ENCODE data around the gene OTOP2.
"Not testable (repeated sequence)": the region's sequence is repeated elsewhere in the genome, so short reads cannot be mapped to it uniquely, and the experiment has no call there.

Gene OTOP2

GRCh38 chr17:74951680-74952421 is 27.8 kb downstream of the OTOP2 start:
- DNase-seq (ENCODE audit: low read depth in 2 of 2, low spot score in 1 of 2), result no peak

DNA sequence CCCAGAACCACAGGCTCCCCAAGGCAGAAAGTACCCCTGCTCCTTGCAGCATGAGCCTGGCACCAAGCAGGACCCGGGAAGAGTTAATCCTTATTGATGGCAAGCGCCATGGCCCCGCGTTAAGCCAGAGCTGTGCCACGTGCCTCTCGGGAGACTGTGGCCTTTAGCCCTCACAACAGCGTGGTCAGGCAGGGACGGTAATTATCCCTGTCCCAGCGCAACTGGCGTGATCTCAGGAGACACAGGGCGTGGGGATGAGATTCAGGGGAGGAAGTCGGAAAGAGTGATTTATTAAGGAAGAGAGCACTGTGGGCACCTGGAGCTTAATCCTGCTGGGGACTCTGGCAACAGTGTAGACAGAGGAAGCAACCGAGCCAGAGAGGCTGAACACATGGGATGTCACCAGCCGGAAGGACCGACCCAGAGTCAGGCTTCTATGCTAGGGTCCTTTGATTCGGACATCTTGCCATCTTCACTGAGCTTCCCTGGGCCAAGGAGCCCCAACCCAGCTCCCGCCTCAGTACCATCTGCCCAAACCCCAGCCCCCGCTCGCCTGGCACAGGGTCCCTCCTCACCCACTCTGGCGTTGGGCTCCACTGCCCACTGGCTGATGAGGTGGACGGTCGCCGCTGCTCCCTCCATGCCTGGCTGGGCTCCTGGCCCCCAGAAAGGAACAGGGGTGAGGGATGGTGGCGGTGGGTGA is 28.5 kb downstream of the OTOP2 start:
- DNase-seq (ENCODE audit: low read depth in 2 of 2, low spot score in 1 of 2), result no peak

- no peak for DNase-seq (ENCODE audit: low read depth in 2 of 2, low spot score in 1 of 2)
Observed at GRCh38 chr17:74953134-74953687, 29.1 kb downstream of the OTOP2 start.

DNA sequence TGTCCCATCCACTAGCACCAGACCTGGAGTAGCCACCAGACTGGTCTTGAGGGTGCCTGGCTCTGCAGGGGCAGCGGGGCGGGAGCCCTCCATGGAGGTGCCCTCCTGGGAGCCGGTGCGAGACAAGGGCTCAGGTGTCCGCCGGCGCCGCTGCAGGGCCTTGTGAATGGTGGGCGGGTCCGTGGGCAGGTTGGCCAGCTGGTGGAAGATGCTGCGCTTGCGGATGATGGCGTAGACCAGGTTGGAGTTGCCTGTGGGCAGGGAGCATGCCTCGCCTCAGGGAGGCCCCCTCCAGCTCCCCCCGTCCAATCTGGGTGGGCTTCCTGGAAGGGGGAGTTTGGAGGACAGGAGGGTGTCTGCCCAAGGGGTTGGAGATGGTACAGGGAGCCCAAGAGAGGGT is 30.0 kb downstream of the OTOP2 start:
- no peak for DNase-seq (ENCODE audit: low read depth in 2 of 2, low spot score in 1 of 2)

DNA sequence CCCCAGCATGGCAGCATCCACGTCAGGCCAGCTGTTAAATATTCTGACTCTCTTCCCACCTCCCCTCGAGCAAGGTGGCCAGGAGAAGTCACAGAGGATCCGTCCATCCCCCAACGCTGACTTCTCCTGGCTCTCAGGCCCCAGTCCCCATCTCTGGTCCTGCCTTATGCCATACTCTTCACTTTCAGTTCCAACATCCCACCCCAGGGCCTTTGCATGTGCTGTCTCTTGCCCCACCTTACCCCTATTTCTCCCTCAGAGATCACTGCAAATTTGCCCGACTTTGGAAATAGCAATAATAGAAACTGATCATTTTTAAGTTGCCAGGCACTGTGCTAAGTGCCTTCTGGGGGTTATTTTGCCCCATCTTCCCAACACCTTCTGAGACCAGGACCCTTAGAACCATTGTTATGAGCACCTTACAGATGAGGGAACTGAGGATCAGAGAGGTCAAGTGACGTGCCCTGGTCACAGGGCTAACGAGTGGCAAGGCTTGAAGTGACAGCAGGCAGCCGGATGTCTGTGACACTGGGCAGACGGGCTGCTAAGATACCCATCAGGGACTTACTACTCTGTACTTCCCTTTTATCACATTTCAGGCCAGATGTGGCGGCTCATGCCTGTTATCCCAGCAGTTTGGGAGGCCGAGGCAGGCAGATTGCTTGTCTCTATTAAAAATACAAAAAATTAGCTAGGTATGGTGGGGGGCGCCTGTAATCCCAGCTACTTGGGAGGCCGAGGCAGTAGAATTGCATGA is 30.8 kb downstream of the OTOP2 start:
- DNase-seq (ENCODE audit: low read depth in 2 of 2, low spot score in 1 of 2), result no peak

GRCh38 chr17:74956093-74956492 is 32.0 kb downstream of the OTOP2 start:
- DNase-seq (ENCODE audit: low read depth in 2 of 2, low spot score in 1 of 2), result no peak

GRCh38 chr17:74957935-74958740 is 34.1 kb downstream of the OTOP2 start:
- peak; percentile 60 to 64 for DNase-seq (ENCODE audit: low read depth in 2 of 2, low spot score in 1 of 2)

GRCh38 chr17:74959826-74960515 is 35.9 kb downstream of the OTOP2 start:
- DNase-seq (ENCODE audit: low read depth in 2 of 2, low spot score in 1 of 2), result no peak

DNA sequence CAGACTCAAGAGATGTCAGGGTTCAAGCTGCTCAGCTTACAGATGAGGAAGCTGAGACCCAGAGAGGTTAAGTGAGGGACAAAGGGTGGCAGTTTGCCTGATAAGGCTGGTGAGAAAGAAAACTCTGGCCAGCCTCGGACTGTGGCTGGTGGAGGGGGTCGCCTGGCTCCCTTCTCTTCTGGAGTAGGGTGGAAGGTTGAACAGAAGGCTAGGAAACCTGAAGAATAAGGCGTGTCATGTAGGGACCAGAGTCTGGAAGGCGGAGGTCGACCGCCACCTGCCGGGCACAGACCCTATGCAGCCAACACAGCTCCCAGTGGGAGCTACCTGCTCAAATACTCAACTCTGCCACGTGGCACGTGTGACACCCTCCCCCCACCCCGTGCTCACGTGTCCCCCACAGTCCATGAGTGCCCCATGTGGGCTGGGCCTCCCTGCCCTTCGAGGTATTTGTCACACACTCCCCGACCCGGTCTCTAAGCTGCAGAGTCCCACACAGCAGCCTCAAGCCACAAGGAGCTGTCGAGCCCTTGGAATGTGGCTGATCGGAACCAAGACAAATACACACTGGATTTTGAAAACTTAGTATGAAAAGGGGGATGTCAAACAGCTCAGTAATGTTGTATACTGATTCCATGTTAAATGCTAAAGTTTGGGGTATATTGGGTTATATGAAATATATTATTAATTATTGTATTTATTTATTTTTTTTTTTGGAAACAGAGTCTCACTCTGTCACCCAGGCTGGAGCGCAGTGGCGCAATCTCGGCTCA is 36.7 kb downstream of the OTOP2 start:
- DNase-seq (ENCODE audit: low read depth in 2 of 2, low spot score in 1 of 2), result no peak

DNA sequence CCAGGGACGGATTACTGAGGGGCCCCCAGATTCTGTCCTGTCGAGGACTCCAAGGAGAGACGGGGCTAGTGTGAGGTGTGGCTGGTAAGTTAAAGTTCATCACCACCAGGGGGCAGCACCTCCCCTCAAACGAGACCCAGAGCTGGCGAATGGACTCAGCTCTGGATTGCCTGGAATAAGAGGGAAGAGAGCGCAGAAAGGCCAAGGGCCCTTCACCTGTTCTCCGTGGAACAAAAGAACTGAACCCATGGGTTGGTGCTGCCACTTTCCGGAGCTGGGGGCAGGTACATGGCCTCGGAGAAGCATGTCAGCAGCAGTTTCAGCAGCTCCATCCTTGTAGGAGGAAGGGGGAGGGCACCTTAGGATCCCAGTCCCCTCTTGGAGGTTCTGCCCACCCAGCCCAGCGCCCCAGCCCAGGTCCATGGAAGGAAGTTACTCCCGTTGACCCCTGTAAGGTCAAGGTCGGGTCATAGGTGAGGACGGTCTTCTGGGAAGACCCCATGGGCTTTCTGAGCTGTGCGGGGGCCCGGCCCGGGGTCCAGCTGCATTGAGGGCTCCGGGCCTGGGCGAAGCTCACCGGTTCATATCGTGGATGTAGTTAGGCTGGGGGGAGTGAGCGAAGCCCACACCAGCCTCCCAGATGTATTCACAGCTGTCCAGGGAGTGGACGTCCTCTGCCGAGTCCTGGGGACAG is 37.7 kb downstream of the OTOP2 start:
- DNase-seq (ENCODE audit: low read depth in 2 of 2, low spot score in 1 of 2), result peak; percentile 71 to 76

DNA sequence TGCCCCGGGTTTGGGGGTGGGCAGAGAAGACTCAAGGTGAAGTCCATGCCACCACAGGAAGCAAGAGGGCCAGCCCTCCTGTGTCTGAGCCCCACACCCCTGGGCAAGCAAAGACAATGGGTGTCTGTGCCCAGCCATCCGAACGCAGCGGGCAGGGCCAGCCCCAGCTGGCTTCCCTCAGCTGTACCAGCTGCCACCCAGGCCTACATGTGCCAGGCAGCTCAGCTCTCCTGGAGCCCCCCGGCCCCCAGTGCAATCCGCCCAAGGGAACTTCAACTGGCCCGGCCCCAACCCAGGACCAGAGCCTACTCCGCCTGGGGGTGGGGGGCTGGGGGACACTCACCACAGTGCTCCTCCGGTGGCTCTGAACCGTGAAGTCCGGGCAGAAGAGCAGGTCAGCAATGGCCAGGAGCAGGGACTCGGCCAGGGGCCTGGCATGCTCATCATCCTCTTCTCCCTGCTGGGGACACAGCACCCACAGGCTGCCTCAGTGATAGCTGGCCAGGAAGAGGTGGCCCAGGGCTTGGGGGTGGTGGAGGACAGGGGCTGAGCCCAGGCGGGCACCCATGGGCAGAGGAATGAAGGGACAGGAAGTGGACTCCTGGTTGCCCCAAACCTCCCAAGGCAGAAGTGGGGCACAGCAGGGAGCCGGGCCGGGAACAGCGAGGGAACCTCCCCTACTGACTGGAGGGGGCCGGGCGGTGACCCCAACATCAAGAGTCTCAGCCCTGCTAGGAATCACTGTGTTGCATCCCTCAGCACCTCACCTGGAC is 38.7 kb downstream of the OTOP2 start:
- no peak for DNase-seq (ENCODE audit: low read depth in 2 of 2, low spot score in 1 of 2)

GRCh38 chr17:74963656-74964055 is 39.6 kb downstream of the OTOP2 start:
- DNase-seq (ENCODE audit: low read depth in 2 of 2, low spot score in 1 of 2), result no peak

DNA sequence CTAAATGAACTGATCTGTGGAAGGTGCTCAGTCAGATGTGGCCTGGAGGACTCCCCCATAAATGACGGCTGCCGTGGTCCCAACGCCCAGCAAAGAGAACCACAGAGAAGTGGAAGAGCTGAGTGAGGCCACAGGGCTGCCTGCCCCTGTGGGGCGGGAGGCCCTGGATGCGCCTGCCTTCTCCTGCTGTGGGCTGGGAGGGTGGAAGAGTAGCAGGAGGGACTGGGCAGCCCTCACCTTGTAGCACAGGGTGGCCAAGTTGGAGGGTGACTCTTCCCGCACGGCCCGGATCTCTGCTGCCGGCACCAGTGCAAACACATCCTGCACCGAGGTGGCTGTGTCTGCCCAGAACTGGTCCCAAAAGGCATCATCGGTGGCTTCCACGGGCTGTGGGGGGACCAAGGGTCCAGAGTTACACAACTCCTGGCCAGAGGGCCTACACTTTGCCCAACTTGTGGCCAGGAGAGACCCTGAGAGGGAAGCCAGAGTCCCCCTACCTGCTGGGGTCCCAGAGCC is 40.2 kb downstream of the OTOP2 start:
- DNase-seq (ENCODE audit: low read depth in 2 of 2, low spot score in 1 of 2), result no peak

GRCh38 chr17:74964988-74965622 is 41.0 kb downstream of the OTOP2 start:
- DNase-seq (ENCODE audit: low read depth in 2 of 2, low spot score in 1 of 2), result no peak

GRCh38 chr17:74968361-74968780 is 44.3 kb downstream of the OTOP2 start:
- no peak for DNase-seq (ENCODE audit: low read depth in 2 of 2, low spot score in 1 of 2)

DNA sequence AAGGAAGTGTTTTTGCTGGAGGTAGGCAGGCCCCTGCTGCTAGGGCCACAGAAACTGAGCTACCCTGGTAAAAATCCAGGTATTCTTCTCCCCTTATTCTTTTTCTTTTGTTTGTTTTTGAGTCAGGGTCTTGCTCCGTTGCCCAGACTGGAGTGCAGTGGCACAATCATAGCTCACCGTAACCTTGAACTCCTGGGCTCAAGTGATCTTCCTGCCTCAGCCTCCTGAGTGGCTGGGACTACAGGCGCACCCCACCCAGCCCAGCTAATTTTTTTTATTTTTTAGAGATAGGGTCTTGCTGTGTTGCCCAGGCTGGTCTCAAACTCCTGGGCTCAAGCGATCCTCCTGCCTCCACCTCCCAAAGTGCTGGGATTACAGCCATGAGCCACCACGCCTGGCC is 45.4 kb downstream of the OTOP2 start:
- DNase-seq (ENCODE audit: low read depth in 2 of 2, low spot score in 1 of 2), result not testable (repeated sequence)

DNA sequence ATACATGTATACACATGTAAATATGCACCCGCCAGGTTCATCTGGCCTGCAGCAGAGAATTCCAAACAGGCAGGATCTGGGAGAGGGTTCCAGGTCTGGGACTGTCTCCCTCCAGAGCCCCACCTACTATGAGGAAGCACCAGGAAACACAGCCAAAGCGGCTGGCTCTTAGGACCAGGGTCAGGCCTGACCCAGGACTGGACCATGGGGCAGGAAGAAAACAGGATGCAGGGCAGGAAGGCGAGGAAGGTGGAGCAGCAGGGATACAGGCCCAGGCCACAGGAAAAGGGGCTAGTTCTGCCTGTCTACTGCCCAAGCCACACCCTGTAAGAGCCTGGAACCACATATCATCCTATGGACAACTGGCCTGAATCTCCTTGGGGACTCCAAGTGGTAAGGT is 46.3 kb downstream of the OTOP2 start:
- DNase-seq (ENCODE audit: low read depth in 2 of 2, low spot score in 1 of 2), result no peak
